ENCODE results near the gene CKMT2.

The CKMT2 gene

DNA sequence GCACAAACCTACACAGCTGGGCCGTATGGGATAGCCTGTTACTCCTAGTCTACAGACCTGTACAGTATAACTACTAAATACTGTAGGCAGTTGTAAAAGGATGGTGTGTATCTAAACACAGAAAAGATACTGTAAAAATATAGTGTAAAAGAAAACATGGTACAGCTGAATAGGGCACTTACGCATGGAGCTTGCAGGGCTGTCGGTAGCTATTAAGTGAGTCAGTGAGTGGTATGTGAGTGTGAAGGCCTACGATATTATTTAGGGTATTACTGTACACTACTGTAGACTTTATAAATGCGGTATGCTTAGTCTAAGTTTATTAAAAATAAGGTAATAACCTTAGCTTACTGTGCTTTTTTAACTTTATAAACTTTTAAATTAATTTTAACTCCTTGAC, 69.5 kb downstream of the CKMT2 start:
- DNase-seq (ENCODE audit: low read depth in 2 of 3, low spot score in 1 of 3) = no peak

DNA sequence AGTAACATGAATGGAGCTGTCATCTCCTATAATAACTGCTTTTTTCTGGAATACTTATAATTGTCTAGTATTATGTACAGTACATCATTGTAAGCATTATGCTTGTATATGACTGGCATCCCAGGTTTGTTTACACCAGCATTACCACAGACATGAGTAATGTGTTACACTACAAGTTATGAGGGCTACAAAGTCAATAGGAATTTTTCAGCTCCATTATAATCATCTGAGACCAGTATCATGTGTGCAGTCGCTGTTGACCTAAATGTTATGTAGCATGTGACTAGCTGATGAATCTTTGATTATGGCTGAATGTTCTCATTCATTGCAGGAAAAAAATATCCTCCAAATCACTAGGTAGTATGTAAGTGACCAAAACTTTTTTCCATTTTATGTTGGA, 70.4 kb downstream of the CKMT2 start:
- DNase-seq (ENCODE audit: low read depth in 2 of 3, low spot score in 1 of 3) = no peak

DNA sequence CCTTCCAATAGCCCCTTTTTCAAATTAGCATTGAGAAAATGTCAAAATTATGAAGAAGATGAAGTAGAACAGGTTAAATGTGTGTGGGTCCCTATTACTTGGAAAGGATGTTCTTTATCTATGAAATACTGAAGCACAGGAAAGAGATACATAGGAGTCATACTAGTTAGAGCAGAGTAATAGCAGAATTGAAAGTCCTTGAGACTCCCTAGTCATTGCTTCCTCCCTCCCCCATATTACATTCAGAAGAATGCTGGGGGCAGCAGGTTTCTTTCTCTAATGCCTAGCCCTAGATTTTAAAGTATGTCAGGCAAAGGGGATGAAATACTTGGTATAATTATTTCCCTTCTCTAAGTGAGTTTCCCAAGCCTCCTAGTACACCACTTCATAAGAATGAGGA, 72.7 kb downstream of the CKMT2 start:
- no peak for DNase-seq (ENCODE audit: low read depth in 2 of 3, low spot score in 1 of 3)

DNA sequence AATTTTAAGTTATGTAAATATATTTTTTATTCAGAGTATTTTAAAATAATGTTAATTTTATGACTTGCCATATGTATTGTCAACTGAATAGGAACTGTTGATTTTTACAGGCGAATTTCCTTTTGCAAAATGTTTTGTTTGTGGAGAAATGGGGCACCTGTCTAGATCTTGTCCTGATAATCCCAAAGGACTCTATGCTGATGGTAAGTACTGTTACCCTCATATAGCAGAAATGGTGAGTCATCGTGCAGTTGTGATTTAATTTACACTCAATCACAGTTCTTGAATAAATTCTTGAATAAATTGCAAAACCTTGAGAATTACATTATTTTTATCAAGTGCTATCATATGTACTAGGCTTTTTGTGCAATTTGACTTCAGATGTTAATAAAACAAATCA, 75.7 kb downstream of the CKMT2 start:
- no peak for DNase-seq (ENCODE audit: low read depth in 2 of 3, low spot score in 1 of 3)

DNA sequence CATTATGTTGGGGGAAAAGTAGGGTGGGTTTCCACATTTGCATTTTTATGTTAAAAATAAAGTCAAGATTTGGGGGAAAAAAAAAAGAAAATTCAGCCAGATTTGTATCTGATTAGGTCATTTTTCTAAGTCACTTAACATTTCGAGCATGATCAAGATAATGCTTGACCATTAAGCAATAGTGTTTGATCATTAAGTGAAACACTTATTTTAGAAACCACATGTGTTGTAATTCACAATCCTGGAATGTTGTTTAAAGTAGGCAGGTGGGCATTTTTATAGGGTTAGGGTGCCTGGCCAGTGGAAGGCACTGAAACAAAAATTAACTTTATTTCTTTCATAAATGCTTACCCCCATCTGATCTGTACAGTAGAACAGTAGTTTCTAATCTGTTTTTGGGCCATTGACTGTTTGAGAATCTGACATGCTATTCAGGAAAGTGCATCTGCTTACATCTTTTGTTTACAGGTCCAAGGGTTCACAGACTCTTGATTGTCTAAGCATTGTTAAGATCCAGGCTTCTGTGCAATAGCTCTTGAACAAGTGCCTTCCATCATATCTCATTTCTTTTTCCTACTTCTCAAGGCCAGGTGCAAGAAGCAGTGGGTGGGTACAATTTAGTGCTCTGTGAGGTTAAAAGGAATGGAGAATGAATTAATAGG, 77.4 kb downstream of the CKMT2 start:
- DNase-seq (ENCODE audit: low read depth in 2 of 3, low spot score in 1 of 3) = no peak

DNA sequence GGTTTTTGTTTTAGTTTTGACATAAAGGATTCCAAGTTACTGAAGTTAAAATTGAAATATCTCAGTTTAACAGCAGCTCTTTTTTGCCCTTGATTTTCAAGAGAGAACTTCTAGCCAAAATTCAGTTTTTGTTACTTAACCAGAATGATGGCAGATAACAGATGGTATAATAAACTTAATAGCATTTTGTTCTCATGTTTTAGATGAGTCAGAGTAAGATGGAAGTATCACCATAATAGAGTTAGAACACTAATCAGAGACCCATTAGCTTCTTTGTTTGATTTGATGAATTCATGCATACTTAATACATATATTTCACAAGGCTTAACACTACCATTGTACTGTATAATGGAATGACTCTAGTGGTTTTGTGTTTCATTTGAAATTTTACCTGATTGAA, 80.2 kb downstream of the CKMT2 start:
- DNase-seq (ENCODE audit: low read depth in 2 of 3, low spot score in 1 of 3) = no peak

DNA sequence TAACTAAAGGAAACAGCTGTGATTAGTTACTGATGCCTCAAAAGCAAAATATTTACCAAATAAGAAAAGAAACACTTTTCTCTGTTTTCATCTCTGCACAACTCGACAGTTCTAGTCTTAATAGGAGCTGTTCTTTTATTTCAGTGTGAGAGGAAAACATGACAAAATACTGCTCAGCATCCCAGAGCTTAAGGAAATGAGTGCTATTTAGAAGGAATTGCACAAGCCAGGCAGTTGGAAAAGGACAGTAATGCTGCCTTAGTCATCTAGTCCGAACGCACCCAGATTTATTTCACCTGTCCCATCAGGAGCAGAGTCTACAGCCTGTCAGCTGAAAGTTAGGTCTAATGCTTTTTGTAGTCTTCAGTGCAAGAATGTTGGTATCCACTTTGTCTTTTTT, 80.6 kb downstream of the CKMT2 start:
- no peak for DNase-seq (ENCODE audit: low read depth in 2 of 3, low spot score in 1 of 3)

DNA sequence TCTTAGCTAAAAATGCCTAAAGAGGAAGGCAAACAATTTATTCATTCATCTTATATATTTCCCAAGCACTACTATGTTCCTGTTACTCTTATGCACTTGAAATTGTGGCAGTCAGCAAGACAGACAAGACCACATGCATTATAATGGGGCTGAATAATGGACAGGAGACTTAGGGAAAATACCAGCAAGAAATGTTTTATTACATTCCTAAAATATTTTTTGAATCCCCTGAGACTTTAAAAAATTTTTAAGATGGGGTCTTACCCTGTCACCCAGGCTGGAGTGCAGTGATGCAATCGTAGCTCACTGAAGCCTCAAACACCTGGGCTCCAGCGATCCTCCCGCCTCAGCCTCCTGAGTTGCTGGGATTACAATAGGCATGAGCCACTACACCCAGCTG, 81.5 kb downstream of the CKMT2 start:
- no peak for DNase-seq (ENCODE audit: low read depth in 2 of 3, low spot score in 1 of 3)

DNA sequence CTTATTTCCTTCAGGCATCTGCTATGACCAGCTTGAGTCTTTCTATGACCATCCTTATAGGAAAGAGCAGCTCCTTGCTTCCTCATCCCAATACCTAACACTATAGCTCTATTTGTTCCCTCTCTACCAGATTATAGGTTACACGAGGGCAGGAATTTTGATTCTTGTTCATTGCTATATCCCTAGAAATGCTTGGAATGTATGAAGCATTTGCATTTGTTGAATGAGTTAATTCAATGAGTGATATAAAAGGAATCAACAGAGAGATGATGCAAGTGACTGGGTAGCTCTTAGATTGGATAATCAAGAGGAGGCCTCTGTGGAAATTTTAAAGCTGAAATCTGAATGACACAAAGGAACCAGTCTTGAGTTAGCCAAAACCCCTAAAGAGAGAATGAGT, 82.2 kb downstream of the CKMT2 start:
- DNase-seq (ENCODE audit: low read depth in 2 of 3, low spot score in 1 of 3) = no peak

DNA sequence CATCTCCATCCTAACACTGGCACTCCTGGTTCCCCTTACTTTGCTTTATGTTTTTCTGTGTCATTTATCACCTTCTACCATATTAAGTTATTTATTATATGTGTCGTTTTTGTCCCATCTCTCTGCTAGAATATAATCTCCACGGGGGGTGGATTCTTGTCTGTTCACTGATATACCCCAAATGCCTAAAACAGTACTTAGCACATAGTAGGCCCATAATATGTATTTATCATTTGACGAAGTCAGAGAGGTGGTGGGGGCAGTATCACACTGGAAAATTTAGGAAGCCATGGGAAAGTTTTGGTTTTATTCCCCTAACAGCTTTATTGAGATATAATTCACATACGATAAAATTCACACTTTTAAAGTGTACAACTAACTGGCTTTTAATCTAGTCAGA, 82.7 kb downstream of the CKMT2 start:
- no peak for DNase-seq (ENCODE audit: low read depth in 2 of 3, low spot score in 1 of 3)

All from stimulated activated CD4-positive, alpha-beta T cell treated with anti-CD3 and anti-CD28 coated beads, Interleukin-12 subunit alpha, Interleukin-12 subunit beta, amount 100 ng/mL, for 48 hours (primary cell).